Mammary epithelial cell (primary cell): ENCODE measurements around the gene FNDC3B.

Experiments used
- EZH2 ChIP-seq: IDR thresholded peaks from 2 replicates; pipeline ENCODE4 v1.6.1; 2012; ENCODE audit warnings: low read length, inconsistent platforms, borderline replicate concordance
- TF ChIP-seq, protein P1 (sequence below), 2 donors: IDR thresholded peaks in 1 of 2; conservative IDR thresholded peaks in 1 of 2; 2 replicates each; pipeline ENCODE4 v1.5.1; 2011 to 2012; ENCODE audit warnings: inconsistent platforms in 2 of 2, low read length in 2 of 2, mild to moderate bottlenecking in 2 of 2, control low read depth in 1 of 2, low read depth in 1 of 2; ENCODE audit not compliant: insufficient read depth in 1 of 2; ENCODE audit errors: extremely low read depth in 1 of 2

- TF ChIP-seq, protein P1, sequence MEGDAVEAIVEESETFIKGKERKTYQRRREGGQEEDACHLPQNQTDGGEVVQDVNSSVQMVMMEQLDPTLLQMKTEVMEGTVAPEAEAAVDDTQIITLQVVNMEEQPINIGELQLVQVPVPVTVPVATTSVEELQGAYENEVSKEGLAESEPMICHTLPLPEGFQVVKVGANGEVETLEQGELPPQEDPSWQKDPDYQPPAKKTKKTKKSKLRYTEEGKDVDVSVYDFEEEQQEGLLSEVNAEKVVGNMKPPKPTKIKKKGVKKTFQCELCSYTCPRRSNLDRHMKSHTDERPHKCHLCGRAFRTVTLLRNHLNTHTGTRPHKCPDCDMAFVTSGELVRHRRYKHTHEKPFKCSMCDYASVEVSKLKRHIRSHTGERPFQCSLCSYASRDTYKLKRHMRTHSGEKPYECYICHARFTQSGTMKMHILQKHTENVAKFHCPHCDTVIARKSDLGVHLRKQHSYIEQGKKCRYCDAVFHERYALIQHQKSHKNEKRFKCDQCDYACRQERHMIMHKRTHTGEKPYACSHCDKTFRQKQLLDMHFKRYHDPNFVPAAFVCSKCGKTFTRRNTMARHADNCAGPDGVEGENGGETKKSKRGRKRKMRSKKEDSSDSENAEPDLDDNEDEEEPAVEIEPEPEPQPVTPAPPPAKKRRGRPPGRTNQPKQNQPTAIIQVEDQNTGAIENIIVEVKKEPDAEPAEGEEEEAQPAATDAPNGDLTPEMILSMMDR (conservative IDR thresholded peaks at IDR 0.05 in 1 of 2, IDR thresholded peaks at IDR 0.05 in 1 of 2; ENCODE audit: extremely low read depth in 1 of 2, insufficient read depth in 1 of 2, low read depth in 1 of 2, low read length in 2 of 2), result no peak
- TF ChIP-seq EZH2, result no peak
Measured at GRCh38 chr3:172310428-172310760, 271.0 kb downstream of the FNDC3B start.
